ENCODE data around the gene KMO.

The KMO gene

DNA sequence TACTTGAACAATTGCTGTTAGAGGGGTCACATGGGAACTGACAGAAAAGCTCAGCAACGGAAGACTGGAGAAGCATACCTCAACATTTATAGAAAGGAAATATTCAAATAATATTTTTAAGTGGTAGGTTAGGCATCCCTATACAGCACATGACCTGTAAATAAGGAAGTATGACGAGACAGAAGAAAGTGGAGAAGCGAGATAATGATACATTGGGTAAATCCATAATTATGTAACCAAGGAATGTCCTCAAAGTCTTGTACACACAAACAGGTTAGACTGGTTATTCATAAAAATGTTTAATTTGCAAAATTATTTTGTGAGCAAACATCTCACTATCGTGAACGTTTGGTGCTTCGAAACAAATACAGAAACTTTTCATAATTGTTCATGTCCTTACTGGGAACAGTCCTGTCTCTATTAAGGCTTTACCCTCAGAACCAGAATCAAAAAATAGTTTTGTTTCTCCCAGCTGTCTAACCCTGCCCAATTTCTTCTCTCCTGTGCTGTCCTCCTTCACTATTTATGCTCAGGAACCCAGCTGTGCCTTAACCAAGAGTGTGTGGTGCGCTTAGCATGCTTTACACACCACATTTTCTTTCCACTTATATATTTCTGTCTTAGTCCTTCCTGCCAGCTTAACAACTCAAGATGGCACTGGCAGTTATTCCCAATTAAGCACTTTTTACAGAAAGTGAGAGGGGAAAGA lies 10.2 kb downstream of the KMO start:
- no peak for DNase-seq

DNA sequence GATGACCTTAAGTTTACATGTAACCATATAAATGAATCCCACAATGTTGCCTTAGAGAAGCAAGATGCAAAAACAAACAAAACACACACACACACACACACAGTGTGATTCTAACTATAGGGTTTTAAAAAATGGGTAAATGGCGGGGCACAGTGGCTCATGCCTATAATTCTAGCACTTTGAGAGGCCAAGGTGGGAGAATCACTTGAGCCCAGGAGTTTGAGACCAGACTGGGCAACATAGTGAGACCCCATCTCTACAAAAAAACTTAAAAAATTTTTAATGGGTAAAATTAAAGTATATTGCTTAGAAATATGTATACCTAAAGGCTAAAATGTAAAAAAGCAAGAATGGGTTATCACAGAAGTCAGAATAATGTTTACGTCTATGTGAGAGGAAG lies 15.8 kb downstream of the KMO start:
- DNase-seq, result no peak

DNA sequence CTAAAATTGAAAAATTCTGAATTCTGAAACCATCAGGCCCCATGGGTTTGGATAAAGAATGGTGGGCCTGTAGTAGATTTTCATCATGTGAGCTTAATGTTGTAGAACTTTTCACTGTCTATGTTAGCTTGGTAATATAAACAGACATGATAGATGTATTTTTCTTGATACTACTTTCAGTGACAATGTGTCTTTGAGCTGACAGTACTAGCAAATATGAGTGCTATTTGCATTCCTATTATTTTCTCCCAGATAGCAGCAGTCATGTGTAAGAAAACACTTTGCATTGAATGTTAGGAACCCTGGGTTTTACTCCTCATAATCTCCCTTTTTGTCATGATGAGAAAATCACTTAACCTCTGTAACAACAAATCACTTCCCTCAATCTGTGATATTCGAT lies 18.1 kb downstream of the KMO start:
- no peak for DNase-seq

DNA sequence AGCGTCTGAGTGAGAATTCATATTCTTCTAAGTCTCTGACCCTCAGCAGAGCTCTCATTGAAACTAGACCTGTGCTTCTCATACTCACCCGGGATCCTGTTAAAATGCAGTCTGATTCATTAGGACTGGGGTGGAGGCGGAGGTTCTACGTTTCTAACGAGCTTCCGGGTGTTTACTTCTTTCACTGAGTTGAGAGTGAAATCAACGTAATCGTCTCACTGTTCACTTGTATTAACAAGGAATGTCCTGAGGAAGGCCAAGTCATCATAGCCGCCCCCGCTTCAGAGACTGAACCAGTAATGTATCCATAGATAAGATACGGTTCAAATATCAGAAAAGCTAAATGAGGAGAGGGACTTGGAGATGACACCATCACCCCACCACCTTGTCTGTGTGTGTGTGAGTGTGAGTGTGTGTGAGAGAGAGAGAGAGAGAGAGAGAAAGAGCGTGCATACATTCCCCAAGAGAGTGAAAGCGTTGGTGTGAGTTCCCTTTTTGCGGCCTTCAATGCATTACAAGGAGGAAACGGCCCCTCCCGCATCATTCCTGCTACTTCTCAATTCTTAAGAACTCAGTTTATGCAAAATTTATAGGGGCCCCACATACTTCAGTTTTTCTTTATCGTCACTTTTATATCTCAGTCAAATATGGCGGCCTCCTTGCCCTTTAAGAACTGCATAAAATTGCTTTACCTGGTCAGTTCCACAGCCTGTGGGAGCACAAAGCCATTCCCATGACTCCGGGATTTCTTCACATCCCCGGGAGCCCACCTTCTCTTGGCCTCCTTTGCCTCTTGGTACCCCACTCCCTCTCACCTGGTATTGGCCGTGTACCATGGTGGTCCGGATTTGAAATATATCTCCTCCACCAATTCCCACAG lies 19.8 kb downstream of the KMO start:
- no peak for DNase-seq

DNA sequence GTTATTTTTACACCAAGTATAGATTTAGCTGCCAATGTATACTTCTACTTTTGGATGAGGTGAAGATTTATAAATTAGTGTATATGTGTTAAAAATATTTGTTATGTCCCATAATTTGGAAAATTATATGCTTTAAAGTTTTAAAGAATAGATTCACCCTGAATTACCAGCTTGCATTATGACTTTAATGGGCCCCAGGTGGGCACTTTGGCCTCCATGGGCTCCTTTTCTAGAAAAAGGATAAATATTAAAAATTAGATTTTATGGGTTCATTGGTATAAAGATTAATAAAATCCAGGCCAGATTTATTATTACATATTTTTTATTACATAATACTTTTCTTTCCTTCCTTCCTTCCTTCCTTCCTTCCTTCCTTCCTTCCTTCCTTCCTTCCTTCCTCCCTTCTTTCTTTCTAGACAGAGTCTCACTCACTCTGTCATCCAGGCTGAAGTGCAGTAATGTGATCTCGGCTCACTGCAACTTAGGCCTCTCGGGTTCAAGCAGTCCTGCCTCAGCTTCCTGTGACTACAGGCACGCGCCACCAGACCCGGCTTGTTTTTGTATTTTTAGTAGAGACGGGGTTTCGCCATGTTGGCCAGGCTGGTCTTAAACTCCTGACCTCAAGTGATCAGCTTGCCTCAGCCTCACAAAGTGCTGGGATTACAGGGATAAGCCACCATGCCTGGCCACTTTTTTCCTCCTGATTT lies 21.9 kb downstream of the KMO start:
- no peak for DNase-seq

DNA sequence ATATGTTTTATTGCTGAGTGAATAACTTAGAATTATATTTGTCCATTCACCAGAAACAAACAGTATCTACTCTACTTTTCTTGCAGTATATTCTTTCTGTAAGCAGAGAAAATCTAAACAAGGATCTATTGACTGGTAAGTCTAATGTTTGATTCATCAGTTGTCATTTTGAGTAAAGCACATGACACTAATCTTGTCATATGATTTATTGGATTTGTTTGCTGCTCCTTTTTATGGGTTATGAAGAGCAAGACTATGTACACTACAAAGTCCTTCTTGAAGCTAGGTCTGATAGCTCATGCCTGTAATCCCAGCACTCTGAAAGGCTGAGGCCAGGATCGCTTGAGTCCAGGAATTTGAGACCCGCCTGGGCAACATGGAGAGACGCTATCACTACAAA lies 23.3 kb downstream of the KMO start:
- no peak for DNase-seq

DNA sequence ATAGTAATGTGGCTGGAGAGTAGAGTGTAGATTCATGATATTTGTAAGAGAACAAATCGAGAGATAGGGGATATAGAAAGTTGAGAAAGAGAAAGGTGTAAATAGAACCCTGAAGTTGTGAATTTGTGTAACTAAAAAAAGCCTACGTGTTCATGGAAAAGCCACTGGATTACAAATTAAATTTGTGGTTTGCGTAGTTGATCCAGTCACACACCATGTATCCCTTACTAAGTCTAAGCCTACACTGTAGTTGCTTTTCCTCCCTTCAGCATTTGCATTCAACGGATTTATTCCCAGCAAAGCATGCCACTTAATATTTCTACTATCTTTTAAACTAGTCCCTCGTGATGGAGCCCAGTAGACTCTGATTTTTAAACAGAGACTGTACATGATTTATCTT lies 24.9 kb downstream of the KMO start:
- DNase-seq, result no peak

DNA sequence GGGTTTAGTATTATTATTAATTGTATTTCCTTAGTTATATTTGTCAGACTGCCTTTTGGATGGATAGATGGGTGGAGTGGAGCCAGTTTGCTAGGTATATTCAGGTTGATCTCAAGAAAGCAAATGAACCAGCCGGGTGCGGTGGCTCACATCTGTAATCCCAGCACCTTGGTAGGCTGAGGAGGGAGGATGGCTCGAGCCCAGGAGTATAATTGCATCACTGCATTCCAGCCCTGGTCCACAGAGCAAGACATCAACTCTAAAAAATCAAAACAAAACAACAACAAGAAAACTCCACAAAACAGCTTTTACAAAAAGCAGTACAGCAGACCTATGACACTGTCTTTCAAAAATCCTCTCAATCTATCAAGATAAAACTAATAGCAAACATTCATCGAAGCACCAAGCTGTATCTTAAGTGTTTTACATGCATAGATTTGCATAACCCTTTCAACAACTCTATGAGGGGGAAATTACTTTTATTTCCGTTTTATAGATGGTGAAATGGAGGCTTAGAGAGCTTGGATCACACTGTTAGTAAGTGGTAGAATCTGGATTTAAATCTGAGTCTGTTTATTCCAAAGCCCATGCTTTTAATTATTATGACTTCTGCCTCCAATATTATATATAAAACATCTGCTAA lies 25.5 kb downstream of the KMO start:
- DNase-seq, result no peak

DNA sequence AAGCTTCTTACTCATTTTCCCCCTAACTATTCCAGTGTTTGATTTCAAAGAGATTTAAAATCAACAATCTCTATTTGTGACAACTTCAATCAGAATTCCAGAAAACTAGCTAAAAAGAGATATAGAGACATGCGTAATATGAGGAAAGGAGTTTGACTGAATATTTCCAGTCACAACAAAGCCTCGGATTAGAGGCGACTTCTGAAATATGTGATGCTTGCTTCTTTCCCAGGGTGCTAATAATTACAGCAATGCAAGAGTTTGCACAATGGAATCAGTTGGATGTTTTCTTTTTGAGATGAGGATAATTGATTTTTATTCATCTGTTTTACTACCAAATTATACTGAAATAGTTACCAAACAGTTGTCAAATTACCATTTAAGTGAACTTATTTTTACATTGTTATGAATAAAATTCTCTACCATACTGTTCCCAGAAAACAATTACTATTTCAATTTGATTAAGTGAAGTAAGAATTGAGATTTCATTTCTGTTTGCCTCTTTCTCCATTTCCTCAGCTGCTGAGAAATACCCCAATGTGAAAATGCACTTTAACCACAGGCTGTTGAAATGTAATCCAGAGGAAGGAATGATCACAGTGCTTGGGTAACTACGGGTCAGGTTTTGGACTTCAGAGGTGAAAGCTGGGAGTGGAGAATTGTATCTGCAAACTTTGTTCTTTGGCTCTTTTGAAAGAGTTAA lies 28.1 kb downstream of the KMO start:
- no peak for DNase-seq

DNA sequence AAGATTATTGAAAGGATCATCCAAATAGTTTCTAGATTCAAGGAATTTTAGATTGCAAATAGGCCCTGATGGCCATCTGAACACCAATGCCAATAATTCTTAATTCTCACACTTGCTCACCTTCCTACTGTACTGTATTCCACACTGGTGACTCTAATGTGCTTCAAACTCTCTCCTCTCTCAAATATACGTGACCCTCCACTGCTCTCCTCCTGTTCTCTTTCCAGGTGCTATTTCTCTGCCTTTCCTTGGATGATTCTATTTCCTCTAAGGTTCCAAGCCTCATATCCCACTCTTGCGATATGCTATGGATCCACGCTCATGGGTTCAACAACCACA lies 28.6 kb downstream of the KMO start:
- DNase-seq, result no peak

DNA sequence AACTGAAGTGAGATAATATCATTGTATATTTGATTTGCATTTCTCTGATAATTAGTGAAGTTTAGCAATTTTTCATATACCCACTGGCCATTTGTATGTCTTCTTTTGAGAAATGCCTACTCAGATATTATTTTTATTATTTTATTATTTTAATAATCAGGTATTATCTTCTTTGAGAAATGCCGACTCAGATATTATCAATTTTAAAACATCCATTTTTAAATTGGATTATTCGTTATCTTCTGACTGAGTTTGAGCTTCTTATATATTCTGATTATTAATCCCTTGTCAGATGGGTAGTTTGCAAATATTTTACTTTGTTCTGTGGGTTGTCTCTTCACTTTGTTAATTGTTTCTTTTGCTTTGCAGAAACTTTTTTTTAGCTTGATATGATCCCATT lies 37.7 kb downstream of the KMO start:
- DNase-seq, result no peak

DNA sequence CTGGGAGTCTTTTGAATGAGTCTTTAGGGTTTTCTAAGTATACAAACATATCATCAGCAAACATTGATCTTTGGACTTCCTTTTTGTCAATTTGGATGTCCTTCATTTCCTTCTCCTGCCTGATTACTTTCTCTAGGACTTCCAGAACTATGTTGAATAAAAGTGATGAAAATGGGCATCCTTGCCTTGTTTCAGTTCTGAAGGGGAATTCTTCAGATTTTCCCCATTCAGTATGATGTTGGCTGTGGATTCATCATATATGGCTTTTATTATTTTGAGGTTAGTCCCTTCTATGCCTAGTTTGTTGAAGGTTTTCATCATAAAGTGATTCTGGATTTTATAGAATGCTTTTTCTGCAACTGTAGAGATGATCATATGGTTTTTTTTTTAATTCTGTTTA lies 42.0 kb downstream of the KMO start:
- DNase-seq, result no peak

DNA sequence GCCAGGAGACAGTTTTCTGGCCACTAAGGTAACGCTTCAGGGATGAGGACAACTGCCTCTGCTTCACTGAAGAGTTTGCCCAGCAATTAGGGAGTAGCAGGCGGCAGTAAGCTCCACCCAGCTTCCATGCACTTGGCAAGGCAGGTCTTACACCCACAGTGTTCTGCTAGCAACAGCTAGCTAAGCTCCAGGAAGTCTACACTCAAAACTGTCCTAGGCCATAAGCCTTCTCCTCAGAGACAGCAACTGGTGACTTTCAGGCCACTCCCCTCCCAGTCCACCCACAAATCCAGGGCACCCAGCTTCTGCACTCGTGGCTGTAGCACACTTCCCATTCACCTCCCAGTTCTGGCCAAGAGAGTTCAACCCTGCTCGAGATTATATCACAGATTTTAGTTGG lies 47.3 kb downstream of the KMO start:
- no peak for DNase-seq

DNA sequence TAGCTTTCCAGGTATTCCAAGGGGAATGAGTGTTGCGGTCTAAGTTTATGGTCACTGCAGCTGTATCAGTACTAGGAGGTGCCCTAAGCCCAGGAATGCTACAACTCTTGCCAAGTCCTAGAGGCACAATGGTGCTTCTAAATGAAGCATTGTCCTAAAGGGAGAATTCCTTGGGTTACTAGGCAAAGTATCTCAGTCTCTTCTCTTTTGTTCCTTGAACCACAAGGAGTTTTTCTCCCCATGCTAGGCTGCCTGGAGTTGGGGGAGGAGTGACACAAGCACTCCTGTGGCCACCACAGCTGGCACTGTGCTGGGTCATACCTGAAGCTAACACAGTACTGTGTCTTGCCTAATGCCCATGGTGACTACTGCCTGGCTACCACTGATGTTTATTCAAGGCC lies 50.7 kb downstream of the KMO start:
- no peak for DNase-seq

DNA sequence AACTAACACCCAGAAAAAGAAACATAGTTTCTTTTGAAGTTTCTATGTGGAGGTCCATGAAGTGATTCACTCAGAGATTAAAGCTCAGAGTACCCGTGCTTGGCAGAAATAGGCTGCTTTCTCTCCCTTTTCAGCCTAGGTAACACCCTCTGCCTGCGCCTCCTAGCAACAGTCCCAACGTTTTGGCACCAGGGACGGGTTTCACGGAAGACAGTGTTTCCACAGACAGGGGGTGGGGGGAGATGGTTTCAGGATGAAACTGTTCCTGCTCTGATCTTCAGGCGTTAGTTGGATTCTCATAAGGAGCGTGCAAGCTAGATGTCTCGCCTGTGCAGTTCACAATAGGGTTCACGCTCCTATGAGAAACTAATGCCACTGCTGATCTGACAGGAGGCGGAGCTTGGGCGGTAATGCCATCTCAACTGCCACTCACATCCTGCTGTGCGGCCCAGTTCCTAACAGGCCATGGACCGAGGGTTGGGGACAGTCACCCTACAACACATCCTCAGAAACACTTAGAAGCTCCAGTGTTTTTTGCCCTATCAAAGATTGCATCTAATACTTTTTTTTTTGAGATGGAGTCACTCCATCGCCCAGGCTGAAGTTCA lies 54.8 kb downstream of the KMO start:
- DNase-seq, result no peak

DNA sequence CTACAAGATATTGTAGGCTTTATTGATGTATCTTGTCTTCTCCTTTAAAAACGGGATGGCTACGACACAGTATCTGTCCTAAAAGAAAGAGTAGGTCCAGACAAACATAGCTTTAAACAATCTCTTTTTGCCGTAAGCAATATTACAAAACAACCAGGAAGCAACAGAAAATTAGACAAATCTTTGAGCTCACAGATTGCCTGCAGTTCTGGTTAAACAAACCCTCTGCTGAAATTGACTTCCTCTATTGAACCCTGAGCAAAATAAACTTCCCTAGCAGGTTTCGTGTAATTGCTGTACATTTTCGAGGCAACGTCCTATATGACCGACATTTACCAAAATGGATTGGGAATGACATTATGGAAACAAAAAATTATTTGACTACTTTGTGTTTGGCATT lies 57.3 kb downstream of the KMO start:
- DNase-seq, result no peak

DNA sequence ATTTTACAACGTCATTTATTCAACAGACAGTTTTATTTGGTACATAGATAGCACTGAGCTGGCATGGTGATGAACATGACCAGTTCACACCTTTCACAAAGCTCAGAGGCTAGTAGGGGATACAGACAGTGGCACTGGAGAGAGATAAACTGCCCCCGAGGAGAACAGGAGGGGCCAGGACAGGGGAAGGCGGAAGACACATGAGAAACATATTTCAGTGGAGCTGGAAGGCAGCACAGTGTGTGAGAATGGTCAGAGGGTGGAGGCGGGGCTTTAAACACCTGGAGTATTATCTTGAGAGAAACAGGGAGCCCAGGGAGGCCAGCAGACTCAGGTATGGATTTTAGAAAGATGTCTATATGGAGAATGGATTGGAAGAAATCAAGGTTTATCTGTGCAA lies 58.5 kb downstream of the KMO start:
- DNase-seq, result no peak

DNA sequence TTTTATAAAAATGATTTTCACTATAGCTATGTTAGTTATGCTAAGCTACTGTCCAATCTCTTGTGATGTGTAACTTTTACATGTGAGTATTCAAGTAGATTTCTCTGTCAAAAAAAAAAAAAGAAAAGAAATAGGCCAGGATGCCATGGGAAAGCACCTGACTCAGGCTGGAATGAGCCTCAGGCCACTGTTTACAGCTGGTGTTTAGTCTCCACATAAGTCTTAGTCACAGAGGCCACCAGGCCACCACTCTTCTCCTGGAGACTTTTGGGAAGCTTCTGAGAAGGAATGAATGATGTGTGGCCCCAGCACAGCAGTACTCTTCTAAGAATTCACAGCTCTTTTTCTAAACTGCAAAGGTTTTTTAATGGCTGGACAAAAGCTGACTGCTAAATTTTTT lies 59.1 kb downstream of the KMO start:
- no peak for DNase-seq

DNA sequence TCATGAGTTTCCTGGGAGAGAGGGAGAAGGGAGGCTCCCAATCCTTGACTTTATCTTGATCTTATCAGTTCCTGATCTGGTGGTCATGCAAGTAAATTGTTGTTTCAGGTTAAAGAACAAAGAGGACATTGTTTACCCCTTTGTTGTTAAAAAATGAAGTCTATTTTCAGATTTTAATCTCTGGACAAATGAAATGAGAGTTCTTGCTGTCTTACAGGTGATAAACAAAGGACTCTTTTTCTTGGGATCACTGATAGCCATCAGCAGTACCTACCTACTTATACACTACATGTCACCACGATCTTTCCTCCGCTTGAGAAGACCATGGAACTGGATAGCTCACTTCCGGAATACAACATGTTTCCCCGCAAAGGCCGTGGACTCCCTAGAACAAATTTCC lies 59.6 kb downstream of the KMO start:
- no peak for DNase-seq

DNA sequence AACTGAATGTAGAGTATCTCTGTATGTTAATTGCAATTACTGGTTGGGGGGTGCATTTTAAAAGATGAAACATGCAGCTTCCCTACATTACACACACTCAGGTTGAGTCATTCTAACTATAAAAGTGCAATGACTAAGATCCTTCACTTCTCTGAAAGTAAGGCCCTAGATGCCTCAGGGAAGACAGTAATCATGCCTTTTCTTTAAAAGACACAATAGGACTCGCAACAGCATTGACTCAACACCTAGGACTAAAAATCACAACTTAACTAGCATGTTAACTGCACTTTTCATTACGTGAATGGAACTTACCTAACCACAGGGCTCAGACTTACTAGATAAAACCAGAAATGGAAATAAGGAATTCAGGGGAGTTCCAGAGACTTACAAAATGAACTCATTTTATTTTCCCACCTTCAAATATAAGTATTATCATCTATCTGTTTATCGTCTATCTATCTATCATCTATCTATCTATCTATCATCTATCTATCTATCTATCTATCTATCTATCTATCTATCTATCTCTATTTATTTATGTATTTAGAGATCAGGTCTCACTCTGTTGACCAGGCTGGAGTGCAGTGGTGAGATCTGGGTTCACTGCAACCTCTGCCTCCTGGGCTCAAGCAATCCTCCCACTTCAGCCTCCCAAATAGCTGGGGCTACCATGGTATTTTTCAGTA lies 60.2 kb downstream of the KMO start:
- DNase-seq, result no peak

DNA sequence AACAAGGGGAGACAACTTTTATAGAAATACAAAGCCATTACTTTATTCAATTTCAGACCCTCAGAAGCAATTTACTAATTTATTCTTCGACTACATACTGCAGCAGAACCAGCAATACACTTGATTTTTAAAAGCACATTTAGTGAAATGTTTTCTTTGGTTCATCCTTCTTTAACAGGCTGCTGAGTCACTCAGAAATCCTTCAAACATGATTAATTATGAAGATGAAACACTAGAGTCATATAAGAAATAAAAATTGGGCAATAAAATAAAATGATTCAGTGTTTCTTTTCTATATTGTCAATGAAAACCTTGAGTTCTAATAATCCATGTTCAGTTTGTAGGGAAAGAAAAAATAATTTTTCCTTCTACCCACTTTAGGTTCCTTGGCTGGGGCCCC lies 61.0 kb downstream of the KMO start:
- DNase-seq, result no peak

DNA sequence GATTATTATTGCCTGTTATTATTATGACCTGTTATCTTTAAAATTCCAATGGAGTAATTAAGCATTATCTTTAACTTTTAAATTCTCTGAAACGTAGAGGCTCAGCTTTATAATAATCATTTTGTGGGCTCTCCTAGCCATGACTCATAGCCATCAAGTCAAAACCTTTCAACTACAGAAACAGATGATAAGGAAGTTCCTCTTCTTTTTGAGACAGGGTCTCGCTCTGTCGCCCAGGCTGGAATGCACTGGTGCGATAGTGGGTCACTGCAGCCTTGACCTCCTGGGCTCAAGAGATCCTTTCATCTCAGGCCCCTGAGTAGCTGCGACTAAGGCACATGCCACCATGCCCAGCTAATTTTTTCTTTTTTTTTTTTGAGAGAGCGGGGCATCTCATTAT lies 64.5 kb downstream of the KMO start:
- DNase-seq, result no peak

Data from NCI-H524 treated with DMSO at 0.1 percent for 48 hours (cell line).